Mucosa of rectum (tissue), 2 donors: ENCODE measurements around the gene AKAIN1.

ENCODE experiments used
- H3K27ac ChIP-seq, 2 donors: one replicate each; pipeline ENCODE4 v1.7.0; 2013; ENCODE audit warnings: inconsistent platforms in 2 of 2, low read depth in 2 of 2, low read length in 2 of 2
- H3K27me3 ChIP-seq, 2 donors: one replicate each; pipeline ENCODE4 v1.7.0; 2013; ENCODE audit warnings: low read length in 2 of 2; ENCODE audit not compliant: control insufficient read depth in 2 of 2, insufficient read depth in 2 of 2
- H3K36me3 ChIP-seq, 2 donors: one replicate each; pipeline ENCODE4 v1.7.0; 2013; ENCODE audit warnings: low read length in 2 of 2; ENCODE audit not compliant: control insufficient read depth in 2 of 2, insufficient read depth in 2 of 2
- H3K4me1 ChIP-seq, 2 donors: one replicate each; pipeline ENCODE4 v1.7.0; 2013; ENCODE audit warnings: low read length in 2 of 2, mild to moderate bottlenecking in 1 of 2; ENCODE audit not compliant: control insufficient read depth in 2 of 2, insufficient read depth in 2 of 2
- H3K4me3 ChIP-seq, 2 donors: one replicate each; pipeline ENCODE4 v1.7.0; 2013; ENCODE audit warnings: low read length in 2 of 2
- H3K9ac ChIP-seq, 2 donors: one replicate each; pipeline ENCODE4 v1.7.0; 2013; ENCODE audit warnings: low read length in 2 of 2, low read depth in 1 of 2, mild to moderate bottlenecking in 1 of 2
- H3K9me3 ChIP-seq, 2 donors: one replicate each; pipeline ENCODE4 v1.7.0; 2013; ENCODE audit warnings: low read length in 2 of 2; ENCODE audit not compliant: control insufficient read depth in 2 of 2
- donor health status: healthy.
- donor health status: Normal muscosa, but diverticular disease.

AKAIN1 gene

GRCh38 chr18:5145168-5145825 is 51.8 kb downstream of the AKAIN1 start:
- Histone ChIP-seq H3K9ac (no peak overlapping the region), H3K36me3 (no peaks in the 10 kb centered on the region), H3K4me3 (no peak overlapping the region), H3K9me3 (no peaks in the 10 kb centered on the region), H3K27me3 (no peaks in the 10 kb centered on the region), H3K4me1 (no peaks in the 10 kb centered on the region), H3K27ac (no peak overlapping the region)

- H3K9ac ChIP-seq, result no peak overlapping the region
- H3K27ac ChIP-seq, result no peak overlapping the region
- no peaks in the 10 kb centered on the region for H3K27me3 ChIP-seq
- H3K4me3 ChIP-seq, result no peak overlapping the region
- H3K4me1 ChIP-seq, result no peaks in the 10 kb centered on the region
- H3K36me3 ChIP-seq, result no peaks in the 10 kb centered on the region
- no peaks in the 10 kb centered on the region for H3K9me3 ChIP-seq
These were observed 52.4 kb downstream of the AKAIN1 start for GRCh38 chr18:5144629-5145028.

- H3K27me3 ChIP-seq, result no peaks in the 10 kb centered on the region
- H3K4me1 ChIP-seq, result no peaks in the 10 kb centered on the region
- no peaks in the 10 kb centered on the region for H3K9me3 ChIP-seq
- no peak overlapping the region for H3K9ac ChIP-seq
- no peak overlapping the region for H3K27ac ChIP-seq
- no peak overlapping the region for H3K4me3 ChIP-seq
- no peaks in the 10 kb centered on the region for H3K36me3 ChIP-seq
These were observed 54.2 kb downstream of the AKAIN1 start for GRCh38 chr18:5142859-5143258.

GRCh38 chr18:5142131-5142530 is 54.9 kb downstream of the AKAIN1 start:
- H3K27ac ChIP-seq, result no peak overlapping the region
- H3K4me1 ChIP-seq, result no peaks in the 10 kb centered on the region
- no peak overlapping the region for H3K9ac ChIP-seq
- H3K36me3 ChIP-seq, result no peaks in the 10 kb centered on the region
- no peak overlapping the region for H3K4me3 ChIP-seq
- no peaks in the 10 kb centered on the region for H3K9me3 ChIP-seq
- no peaks in the 10 kb centered on the region for H3K27me3 ChIP-seq

GRCh38 chr18:5137261-5137660 is 59.8 kb downstream of the AKAIN1 start:
- H3K36me3 ChIP-seq, result no peaks in the 10 kb centered on the region
- no peak overlapping the region for H3K9ac ChIP-seq
- H3K4me3 ChIP-seq, result no peak overlapping the region
- H3K27me3 ChIP-seq, result no peaks in the 10 kb centered on the region
- no peaks in the 10 kb centered on the region for H3K9me3 ChIP-seq
- H3K27ac ChIP-seq, result no peak overlapping the region
- H3K4me1 ChIP-seq, result no peaks in the 10 kb centered on the region

GRCh38 chr18:5132987-5133386 is 64.1 kb downstream of the AKAIN1 start:
- H3K4me1 ChIP-seq, result no peaks in the 10 kb centered on the region
- H3K9ac ChIP-seq, result no peak overlapping the region
- no peaks in the 10 kb centered on the region for H3K36me3 ChIP-seq
- H3K27ac ChIP-seq, result no peak overlapping the region
- H3K9me3 ChIP-seq, result no peaks in the 10 kb centered on the region
- H3K27me3 ChIP-seq, result no peaks in the 10 kb centered on the region
- no peak overlapping the region for H3K4me3 ChIP-seq

GRCh38 chr18:5122272-5122671 is 74.8 kb downstream of the AKAIN1 start:
- no peaks in the 10 kb centered on the region for H3K27me3 ChIP-seq
- no peak overlapping the region for H3K27ac ChIP-seq
- no peak overlapping the region for H3K4me3 ChIP-seq
- H3K4me1 ChIP-seq, result no peaks in the 10 kb centered on the region
- no peaks in the 10 kb centered on the region for H3K36me3 ChIP-seq
- no peak overlapping the region for H3K9ac ChIP-seq
- peaks cover 0 to 2% of the 10 kb centered on the region in 2 donors for H3K9me3 ChIP-seq

GRCh38 chr18:5110266-5110665 is 86.8 kb downstream of the AKAIN1 start:
- Histone ChIP-seq H3K36me3 (no peaks in the 10 kb centered on the region), H3K4me3 (no peak overlapping the region), H3K4me1 (no peaks in the 10 kb centered on the region), H3K9ac (no peak overlapping the region), H3K27ac (no peak overlapping the region), H3K9me3 (no peaks in the 10 kb centered on the region), H3K27me3 (no peaks in the 10 kb centered on the region)

GRCh38 chr18:5107988-5108387 is 89.1 kb downstream of the AKAIN1 start:
- no peak overlapping the region for H3K9ac ChIP-seq
- no peaks in the 10 kb centered on the region for H3K4me1 ChIP-seq
- no peaks in the 10 kb centered on the region for H3K9me3 ChIP-seq
- H3K27me3 ChIP-seq, result no peaks in the 10 kb centered on the region
- no peak overlapping the region for H3K27ac ChIP-seq
- no peaks in the 10 kb centered on the region for H3K36me3 ChIP-seq
- H3K4me3 ChIP-seq, result no peak overlapping the region

- H3K4me3 ChIP-seq, result no peak overlapping the region
- H3K9ac ChIP-seq, result no peak overlapping the region
- no peaks in the 10 kb centered on the region for H3K9me3 ChIP-seq
- no peaks in the 10 kb centered on the region for H3K36me3 ChIP-seq
- no peak overlapping the region for H3K27ac ChIP-seq
- H3K27me3 ChIP-seq, result no peaks in the 10 kb centered on the region
- H3K4me1 ChIP-seq, result no peaks in the 10 kb centered on the region
These were observed 90.3 kb downstream of the AKAIN1 start for GRCh38 chr18:5106730-5107129.

GRCh38 chr18:5104246-5104645 is 92.8 kb downstream of the AKAIN1 start:
- Histone ChIP-seq H3K9ac (no peak overlapping the region), H3K4me1 (no peaks in the 10 kb centered on the region), H3K27ac (no peak overlapping the region), H3K27me3 (no peaks in the 10 kb centered on the region), H3K36me3 (no peaks in the 10 kb centered on the region), H3K4me3 (no peak overlapping the region), H3K9me3 (no peaks in the 10 kb centered on the region)
